Thyroid gland (tissue), 4 donors: Measurements from ENCODE around the gene TXNDC2.

Experiments used
- POLR2A ChIP-seq, 2 donors: fragments of 450-650 bp; IDR thresholded peaks; one replicate each; pipeline ENCODE4 v1.6.1; 2017; ENCODE audit warnings: antibody characterized with exemption in 2 of 2, mild to moderate bottlenecking in 2 of 2, moderate library complexity in 1 of 2
- TF ChIP-seq, protein P1 (sequence below), 6 experiments: fragments of 200-600 bp in 3 of 6; fragments of 450-650 bp in 3 of 6; sonication (generic) in 3 of 6; IDR thresholded peaks; one replicate each; pipeline ENCODE4 v1.5.1; 2016 to 2019; ENCODE audit warnings: antibody characterized with exemption in 6 of 6, mild to moderate bottlenecking in 2 of 6, inconsistent platforms in 1 of 6, moderate library complexity in 1 of 6

DNA sequence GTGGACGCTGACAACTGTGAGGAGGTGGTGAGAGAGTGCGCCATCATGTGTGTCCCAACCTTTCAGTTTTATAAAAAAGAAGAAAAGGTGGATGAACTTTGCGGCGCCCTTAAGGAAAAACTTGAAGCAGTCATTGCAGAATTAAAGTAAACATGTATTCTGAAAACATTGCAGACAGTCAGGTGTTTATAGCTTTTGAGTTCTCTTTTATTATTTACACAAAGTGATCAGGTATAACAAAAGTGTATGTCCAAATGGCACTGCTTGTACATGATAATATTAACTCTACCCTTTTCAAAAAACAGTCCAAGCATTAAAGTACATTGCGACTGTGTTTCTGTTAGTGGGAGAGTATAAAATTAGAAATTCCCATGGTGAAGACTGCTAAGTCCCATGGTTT lies 2.2 kb downstream of the TXNDC2 start:
- no peak for TF ChIP-seq POLR2A (IDR thresholded peaks at IDR 0.05)
- TF ChIP-seq, protein P1, sequence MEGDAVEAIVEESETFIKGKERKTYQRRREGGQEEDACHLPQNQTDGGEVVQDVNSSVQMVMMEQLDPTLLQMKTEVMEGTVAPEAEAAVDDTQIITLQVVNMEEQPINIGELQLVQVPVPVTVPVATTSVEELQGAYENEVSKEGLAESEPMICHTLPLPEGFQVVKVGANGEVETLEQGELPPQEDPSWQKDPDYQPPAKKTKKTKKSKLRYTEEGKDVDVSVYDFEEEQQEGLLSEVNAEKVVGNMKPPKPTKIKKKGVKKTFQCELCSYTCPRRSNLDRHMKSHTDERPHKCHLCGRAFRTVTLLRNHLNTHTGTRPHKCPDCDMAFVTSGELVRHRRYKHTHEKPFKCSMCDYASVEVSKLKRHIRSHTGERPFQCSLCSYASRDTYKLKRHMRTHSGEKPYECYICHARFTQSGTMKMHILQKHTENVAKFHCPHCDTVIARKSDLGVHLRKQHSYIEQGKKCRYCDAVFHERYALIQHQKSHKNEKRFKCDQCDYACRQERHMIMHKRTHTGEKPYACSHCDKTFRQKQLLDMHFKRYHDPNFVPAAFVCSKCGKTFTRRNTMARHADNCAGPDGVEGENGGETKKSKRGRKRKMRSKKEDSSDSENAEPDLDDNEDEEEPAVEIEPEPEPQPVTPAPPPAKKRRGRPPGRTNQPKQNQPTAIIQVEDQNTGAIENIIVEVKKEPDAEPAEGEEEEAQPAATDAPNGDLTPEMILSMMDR (IDR thresholded peaks at IDR 0.05) = no peak
